ENCODE results near the gene PDLIM3.
A peak's percentile ranks its signal among the peaks of the same experiment; 100 is the strongest.
"Not testable (repeated sequence)": the region's sequence is repeated elsewhere in the genome, so short reads cannot be mapped to it uniquely, and the experiment has no call there.

The PDLIM3 gene

DNA sequence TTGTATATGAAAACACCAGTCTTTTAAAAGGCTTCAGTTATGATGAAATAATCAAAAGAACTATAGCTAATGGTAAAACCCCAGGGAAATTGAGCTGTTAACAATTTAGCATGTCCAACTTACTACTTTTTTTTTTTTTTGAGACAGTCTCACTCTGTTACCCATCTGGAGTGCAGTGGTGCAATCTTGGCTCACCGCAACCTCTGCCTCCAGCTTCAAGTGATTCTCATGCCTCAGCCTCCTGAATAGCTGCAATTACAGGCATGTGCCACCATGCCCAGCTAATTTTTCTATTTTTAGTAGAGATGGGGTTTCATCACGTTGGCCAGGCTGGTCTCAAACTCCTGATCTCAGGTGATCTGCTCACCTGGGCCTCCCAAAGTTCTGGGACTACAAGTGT is 24.1 kb downstream of the PDLIM3 start:
- H3K27ac ChIP-seq (ENCODE audit: low read depth, low read length); H3K4me3 ChIP-seq (ENCODE audit: low read depth in 1 of 5, low read length in 5 of 5); H3K27me3 ChIP-seq (ENCODE audit: control insufficient read depth in 5 of 5, insufficient read depth in 4 of 5, low read length in 5 of 5); H3K9ac ChIP-seq (ENCODE audit: low read length in 5 of 5); H3K36me3 ChIP-seq (ENCODE audit: control insufficient read depth in 5 of 5, insufficient read depth in 5 of 5, low read length in 5 of 5); H3K9me3 ChIP-seq (ENCODE audit: control insufficient read depth in 5 of 5, low read length in 5 of 5): not testable (repeated sequence)
- peaks cover 0 to 13% (median 10%) of the 10 kb centered on the region in 5 donors for H3K4me1 ChIP-seq (ENCODE audit: control insufficient read depth in 5 of 5, insufficient read depth in 5 of 5, low read length in 5 of 5)

GRCh38 chr4:185510806-185511205 is 24.5 kb downstream of the PDLIM3 start:
- Histone ChIP-seq H3K4me3 (ENCODE audit: low read depth in 1 of 5, low read length in 5 of 5) (no peak overlapping the region), H3K36me3 (ENCODE audit: control insufficient read depth in 5 of 5, insufficient read depth in 5 of 5, low read length in 5 of 5) (no peaks in the 10 kb centered on the region), H3K27ac (ENCODE audit: low read depth, low read length) (no peak overlapping the region), H3K9ac (ENCODE audit: low read length in 5 of 5) (no peak overlapping the region), H3K27me3 (ENCODE audit: control insufficient read depth in 5 of 5, insufficient read depth in 4 of 5, low read length in 5 of 5) (no peaks in the 10 kb centered on the region), H3K4me1 (ENCODE audit: control insufficient read depth in 5 of 5, insufficient read depth in 5 of 5, low read length in 5 of 5) (peaks cover 0 to 13% (median 10%) of the 10 kb centered on the region in 5 donors), H3K9me3 (ENCODE audit: control insufficient read depth in 5 of 5, low read length in 5 of 5) (no peaks in the 10 kb centered on the region)

DNA sequence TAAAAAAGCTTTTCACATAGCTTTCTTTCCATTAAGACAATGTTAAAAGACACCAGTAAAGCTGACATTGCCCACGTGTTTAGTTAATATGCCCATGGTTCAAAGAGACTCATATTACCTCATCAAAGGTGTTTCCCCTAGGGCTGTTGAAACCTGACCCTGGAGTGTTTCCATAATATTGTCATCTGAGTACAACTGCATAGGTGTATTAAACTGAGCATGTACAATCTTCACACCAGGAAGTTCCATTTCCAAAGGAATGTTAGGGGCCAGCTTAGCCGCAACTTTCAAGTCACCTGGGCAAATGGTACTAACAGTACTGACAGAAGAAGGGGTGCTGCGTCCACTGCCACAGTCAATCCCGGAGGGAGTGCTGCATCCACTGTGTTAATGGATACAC is 27.1 kb downstream of the PDLIM3 start:
- H3K27ac ChIP-seq (ENCODE audit: low read depth, low read length), result no peak overlapping the region
- H3K4me1 ChIP-seq (ENCODE audit: control insufficient read depth in 5 of 5, insufficient read depth in 5 of 5, low read length in 5 of 5), result peaks cover 0 to 5% (median 4%) of the 10 kb centered on the region in 5 donors
- H3K9ac ChIP-seq (ENCODE audit: low read length in 5 of 5), result no peak overlapping the region
- H3K27me3 ChIP-seq (ENCODE audit: control insufficient read depth in 5 of 5, insufficient read depth in 4 of 5, low read length in 5 of 5), result peaks cover 0 to 2% (median 0%) of the 10 kb centered on the region in 5 donors
- no peaks in the 10 kb centered on the region for H3K9me3 ChIP-seq (ENCODE audit: control insufficient read depth in 5 of 5, low read length in 5 of 5)
- no peaks in the 10 kb centered on the region for H3K36me3 ChIP-seq (ENCODE audit: control insufficient read depth in 5 of 5, insufficient read depth in 5 of 5, low read length in 5 of 5)
- H3K4me3 ChIP-seq (ENCODE audit: low read depth in 1 of 5, low read length in 5 of 5), result no peak overlapping the region

- H3K9me3 ChIP-seq (ENCODE audit: control insufficient read depth in 5 of 5, low read length in 5 of 5), result no peaks in the 10 kb centered on the region
- no peak overlapping the region for H3K9ac ChIP-seq (ENCODE audit: low read length in 5 of 5)
- peaks cover 0 to 4% (median 0%) of the 10 kb centered on the region in 5 donors for H3K27me3 ChIP-seq (ENCODE audit: control insufficient read depth in 5 of 5, insufficient read depth in 4 of 5, low read length in 5 of 5)
- H3K27ac ChIP-seq (ENCODE audit: low read depth, low read length), result no peak overlapping the region
- no peaks in the 10 kb centered on the region for H3K4me1 ChIP-seq (ENCODE audit: control insufficient read depth in 5 of 5, insufficient read depth in 5 of 5, low read length in 5 of 5)
- H3K36me3 ChIP-seq (ENCODE audit: control insufficient read depth in 5 of 5, insufficient read depth in 5 of 5, low read length in 5 of 5), result no peaks in the 10 kb centered on the region
- no peak overlapping the region for H3K4me3 ChIP-seq (ENCODE audit: low read depth in 1 of 5, low read length in 5 of 5)
These were observed 28.9 kb downstream of the PDLIM3 start for GRCh38 chr4:185506422-185506821.

DNA sequence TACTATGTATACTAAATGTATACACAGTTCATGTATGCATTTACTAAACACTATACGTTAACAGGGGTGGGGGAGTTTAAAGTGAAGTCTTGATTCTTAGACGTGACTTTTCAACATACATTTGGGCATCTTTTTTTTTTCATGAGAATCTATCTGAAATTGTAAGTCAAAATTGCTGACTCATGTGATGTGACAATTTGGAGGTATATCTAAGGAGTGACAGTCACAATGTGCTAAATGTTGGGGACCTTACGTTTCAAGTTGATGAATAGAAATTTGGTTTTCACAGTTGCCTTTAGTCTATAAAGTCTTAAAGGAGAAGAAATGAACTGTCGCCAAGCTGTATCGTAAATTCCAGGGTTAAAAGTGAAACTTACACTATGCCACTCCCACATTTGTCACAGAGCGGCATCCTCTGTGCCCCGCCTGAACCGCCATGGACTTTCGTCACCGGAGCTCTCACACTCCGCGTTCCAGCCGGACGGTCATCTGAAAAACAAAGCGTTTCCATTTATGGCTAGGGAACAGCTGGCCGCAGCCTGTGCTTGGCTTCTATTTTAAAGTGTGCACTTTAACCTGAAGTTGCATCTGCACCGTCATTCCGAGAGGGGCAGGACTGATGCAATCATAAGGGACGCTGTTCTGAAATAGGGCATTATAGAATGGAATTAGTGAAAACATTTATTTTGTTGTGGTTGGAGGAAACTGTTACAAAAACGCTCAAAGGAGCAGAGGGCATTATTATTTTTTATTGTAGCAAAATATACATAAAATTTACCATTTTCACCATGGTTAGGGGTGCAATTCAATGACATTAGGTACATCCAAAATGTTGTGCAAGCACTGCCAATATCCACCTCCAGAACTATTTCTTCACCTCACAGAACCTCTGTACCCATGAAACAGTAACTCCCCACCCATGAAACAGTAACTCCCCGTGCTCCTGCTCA is 30.9 kb downstream of the PDLIM3 start:
- H3K27ac ChIP-seq (ENCODE audit: low read depth, low read length), result no peak overlapping the region
- H3K4me1 ChIP-seq (ENCODE audit: control insufficient read depth in 5 of 5, insufficient read depth in 5 of 5, low read length in 5 of 5), result no peaks in the 10 kb centered on the region
- no peaks in the 10 kb centered on the region for H3K36me3 ChIP-seq (ENCODE audit: control insufficient read depth in 5 of 5, insufficient read depth in 5 of 5, low read length in 5 of 5)
- H3K4me3 ChIP-seq (ENCODE audit: low read depth in 1 of 5, low read length in 5 of 5), result peak overlapping the region in 2 of 5 donors; percentile 31 to 45
- H3K27me3 ChIP-seq (ENCODE audit: control insufficient read depth in 5 of 5, insufficient read depth in 4 of 5, low read length in 5 of 5), result peaks cover 0 to 7% (median 0%) of the 10 kb centered on the region in 5 donors
- peaks cover 0 to 7% (median 6%) of the 10 kb centered on the region in 5 donors for H3K9me3 ChIP-seq (ENCODE audit: control insufficient read depth in 5 of 5, low read length in 5 of 5)
- no peak overlapping the region for H3K9ac ChIP-seq (ENCODE audit: low read length in 5 of 5)

- no peaks in the 10 kb centered on the region for H3K36me3 ChIP-seq (ENCODE audit: control insufficient read depth in 5 of 5, insufficient read depth in 5 of 5, low read length in 5 of 5)
- peaks cover 0 to 7% (median 0%) of the 10 kb centered on the region in 5 donors for H3K27me3 ChIP-seq (ENCODE audit: control insufficient read depth in 5 of 5, insufficient read depth in 4 of 5, low read length in 5 of 5)
- H3K9ac ChIP-seq (ENCODE audit: low read length in 5 of 5), result no peak overlapping the region
- no peaks in the 10 kb centered on the region for H3K4me1 ChIP-seq (ENCODE audit: control insufficient read depth in 5 of 5, insufficient read depth in 5 of 5, low read length in 5 of 5)
- no peak overlapping the region for H3K4me3 ChIP-seq (ENCODE audit: low read depth in 1 of 5, low read length in 5 of 5)
- H3K9me3 ChIP-seq (ENCODE audit: control insufficient read depth in 5 of 5, low read length in 5 of 5), result peaks cover 0 to 7% (median 6%) of the 10 kb centered on the region in 5 donors
- H3K27ac ChIP-seq (ENCODE audit: low read depth, low read length), result no peak overlapping the region
These were observed 32.9 kb downstream of the PDLIM3 start for GRCh38 chr4:185502386-185502785.

DNA sequence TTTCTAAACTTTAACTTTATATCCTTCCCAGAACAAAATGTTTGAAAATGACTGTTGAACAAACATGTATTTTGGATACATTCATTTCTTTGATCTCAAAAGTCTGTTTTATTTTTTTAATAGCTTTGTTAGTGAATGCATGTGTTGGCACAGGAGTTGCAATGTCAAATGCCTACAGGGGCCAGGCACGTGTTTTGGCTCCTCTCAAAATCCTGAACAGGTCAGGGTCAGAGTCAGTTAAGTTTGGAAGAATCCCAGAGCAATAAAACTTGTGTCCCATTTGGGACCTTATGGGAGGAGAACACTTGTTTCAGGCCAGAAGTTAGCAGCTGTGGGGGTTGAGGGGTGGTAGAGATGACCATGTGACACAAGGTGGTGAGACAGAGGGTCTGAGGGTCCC is 34.7 kb downstream of the PDLIM3 start:
- no peaks in the 10 kb centered on the region for H3K36me3 ChIP-seq (ENCODE audit: control insufficient read depth in 5 of 5, insufficient read depth in 5 of 5, low read length in 5 of 5)
- H3K4me1 ChIP-seq (ENCODE audit: control insufficient read depth in 5 of 5, insufficient read depth in 5 of 5, low read length in 5 of 5), result no peaks in the 10 kb centered on the region
- peaks cover 0 to 7% (median 6%) of the 10 kb centered on the region in 5 donors for H3K9me3 ChIP-seq (ENCODE audit: control insufficient read depth in 5 of 5, low read length in 5 of 5)
- no peak overlapping the region for H3K9ac ChIP-seq (ENCODE audit: low read length in 5 of 5)
- peaks cover 0 to 7% (median 0%) of the 10 kb centered on the region in 5 donors for H3K27me3 ChIP-seq (ENCODE audit: control insufficient read depth in 5 of 5, insufficient read depth in 4 of 5, low read length in 5 of 5)
- H3K27ac ChIP-seq (ENCODE audit: low read depth, low read length), result no peak overlapping the region
- H3K4me3 ChIP-seq (ENCODE audit: low read depth in 1 of 5, low read length in 5 of 5), result peak overlapping the region in 1 of 5 donors; percentile 3

GRCh38 chr4:185500035-185500434 is 35.3 kb downstream of the PDLIM3 start:
- Histone ChIP-seq H3K27me3 (ENCODE audit: control insufficient read depth in 5 of 5, insufficient read depth in 4 of 5, low read length in 5 of 5) (peaks cover 0 to 7% (median 0%) of the 10 kb centered on the region in 5 donors), H3K4me3 (ENCODE audit: low read depth in 1 of 5, low read length in 5 of 5) (no peak overlapping the region), H3K9ac (ENCODE audit: low read length in 5 of 5) (no peak overlapping the region), H3K4me1 (ENCODE audit: control insufficient read depth in 5 of 5, insufficient read depth in 5 of 5, low read length in 5 of 5) (no peaks in the 10 kb centered on the region), H3K27ac (ENCODE audit: low read depth, low read length) (no peak overlapping the region), H3K9me3 (ENCODE audit: control insufficient read depth in 5 of 5, low read length in 5 of 5) (peaks cover 0 to 7% (median 6%) of the 10 kb centered on the region in 5 donors), H3K36me3 (ENCODE audit: control insufficient read depth in 5 of 5, insufficient read depth in 5 of 5, low read length in 5 of 5) (no peaks in the 10 kb centered on the region)

GRCh38 chr4:185488650-185489049 is 46.7 kb downstream of the PDLIM3 start:
- H3K9me3 ChIP-seq (ENCODE audit: control insufficient read depth in 5 of 5, low read length in 5 of 5), result peaks cover 0 to 9% (median 8%) of the 10 kb centered on the region in 5 donors
- H3K27me3 ChIP-seq (ENCODE audit: control insufficient read depth in 5 of 5, insufficient read depth in 4 of 5, low read length in 5 of 5), result no peaks in the 10 kb centered on the region
- no peak overlapping the region for H3K9ac ChIP-seq (ENCODE audit: low read length in 5 of 5)

GRCh38 chr4:185481401-185481800 is 53.9 kb downstream of the PDLIM3 start:
- Histone ChIP-seq H3K4me1 (ENCODE audit: control insufficient read depth in 5 of 5, insufficient read depth in 5 of 5, low read length in 5 of 5) (peaks cover 0 to 2% (median 0%) of the 10 kb centered on the region in 5 donors), H3K27ac (ENCODE audit: low read depth, low read length) (no peak overlapping the region), H3K9me3 (ENCODE audit: control insufficient read depth in 5 of 5, low read length in 5 of 5) (no peaks in the 10 kb centered on the region), H3K27me3 (ENCODE audit: control insufficient read depth in 5 of 5, insufficient read depth in 4 of 5, low read length in 5 of 5) (peaks cover 0 to 6% (median 0%) of the 10 kb centered on the region in 5 donors), H3K36me3 (ENCODE audit: control insufficient read depth in 5 of 5, insufficient read depth in 5 of 5, low read length in 5 of 5) (no peaks in the 10 kb centered on the region), H3K9ac (ENCODE audit: low read length in 5 of 5) (no peak overlapping the region), H3K4me3 (ENCODE audit: low read depth in 1 of 5, low read length in 5 of 5) (no peak overlapping the region)

More at GRCh38 chr4:185488650-185489049, 46.7 kb downstream of the PDLIM3 start:
- Histone ChIP-seq H3K36me3 (ENCODE audit: control insufficient read depth in 5 of 5, insufficient read depth in 5 of 5, low read length in 5 of 5) (no peaks in the 10 kb centered on the region), H3K4me1 (ENCODE audit: control insufficient read depth in 5 of 5, insufficient read depth in 5 of 5, low read length in 5 of 5) (no peaks in the 10 kb centered on the region), H3K4me3 (ENCODE audit: low read depth in 1 of 5, low read length in 5 of 5) (no peak overlapping the region), H3K27ac (ENCODE audit: low read depth, low read length) (no peak overlapping the region)
